Vagina (tissue), 2 donors: ENCODE results near the gene BAHCC1. TPM values are rescaled to one million over a fixed set of nuclear protein-coding genes. Genes with fewer than 3 reads are reported as not detected.
A peak's percentile ranks its signal among the peaks of the same experiment; 100 is the strongest.
"Not testable (repeated sequence)": the region's sequence is repeated elsewhere in the genome, so short reads cannot be mapped to it uniquely, and the experiment has no call there.

Experiments
- DNase-seq, 2 donors: peaks; one replicate each; pipeline ENCODE4 v3.0.0-alpha.2; 2017; ENCODE audit errors: extremely low spot score in 2 of 2
- H3K27ac ChIP-seq: fragments of 200-600 bp; sonication (generic); one replicate; pipeline ENCODE4 v1.5.1; 2019
- H3K27me3 ChIP-seq: fragments of 200-600 bp; sonication (generic); one replicate; pipeline ENCODE4 v1.5.1; 2019
- H3K36me3 ChIP-seq, 2 donors: fragments of 200-600 bp; sonication (generic); one replicate each; pipeline ENCODE4 v1.5.1; 2017 to 2019
- H3K4me1 ChIP-seq: fragments of 200-600 bp; sonication (generic); one replicate; pipeline ENCODE4 v1.5.1; 2019
- H3K4me3 ChIP-seq, 2 donors: fragments of 200-600 bp; sonication (generic); 1 replicate in 1 of 2; 2 replicates in 1 of 2; pipeline ENCODE4 v1.5.1; 2016 to 2019
- H3K9me3 ChIP-seq: fragments of 200-600 bp; sonication (generic); one replicate; pipeline ENCODE4 v1.5.1; 2019
- CTCF ChIP-seq, 3 experiments: fragments of 450-650 bp in 2 of 3; fragments of 200-600 bp in 1 of 3; sonication (generic) in 1 of 3; IDR thresholded peaks; one replicate each; pipeline ENCODE4 v1.5.1; 2017 to 2019; ENCODE audit warnings: antibody characterized with exemption in 3 of 3, mild to moderate bottlenecking in 2 of 3, moderate library complexity in 2 of 3
- POLR2A ChIP-seq, 2 donors: fragments of 450-650 bp; IDR thresholded peaks; one replicate each; pipeline ENCODE4 v1.6.1; 2017; ENCODE audit warnings: antibody characterized with exemption in 2 of 2, mild to moderate bottlenecking in 2 of 2, moderate library complexity in 2 of 2
- POLR2AphosphoS5 ChIP-seq, 2 donors: sonication (generic); formaldehyde crosslinking; IDR thresholded peaks; one replicate each; pipeline ENCODE4 v1.9.0; 2017; ENCODE audit warnings: antibody characterized with exemption in 2 of 2, mild to moderate bottlenecking in 2 of 2, low read depth in 1 of 2; ENCODE audit not compliant: insufficient read depth in 1 of 2
- intact Hi-C: fragments of 100-400 bp; cut with DNase I; formaldehyde crosslinking; loops from one replicate; pipeline ENCODE4 v1.15.1; 2023
- total RNA-seq: library from RNA; depleted of rRNA; stranded (reverse); fragments of >200 nt; gene quantifications from one replicate; pipeline ENCODE4 v1.2.3, GENCODE V29; 2016

The BAHCC1 gene
- total RNA-seq, 1 donor from 2014 or later, result 9.1 TPM

- peak overlapping the region in 1 of 2 donors; percentile 38 for H3K4me3 ChIP-seq
- DNase-seq, result no peak
- no peaks in the 10 kb centered on the region for H3K27me3 ChIP-seq
- TF ChIP-seq CTCF (IDR thresholded peaks at IDR 0.05) (no peak), POLR2AphosphoS5 (IDR thresholded peaks at IDR 0.05; ENCODE audit: insufficient read depth in 1 of 2, low read depth in 1 of 2) (no peak), POLR2A (IDR thresholded peaks at IDR 0.05) (no peak)
- intact Hi-C loops, result loop anchor here (2.0 kb wide), 1 partner anchor 19 kb away; no protein-coding TSS in a partner anchor
- H3K27ac ChIP-seq, result peak overlapping the region; percentile 79
- H3K4me1 ChIP-seq, result peaks cover 71% of the 10 kb centered on the region
- H3K9me3 ChIP-seq, result no peaks in the 10 kb centered on the region
- no peaks in the 10 kb centered on the region for H3K36me3 ChIP-seq
Observed at GRCh38 chr17:81423698-81424071, 28.4 kb downstream of the BAHCC1 start.

DNA sequence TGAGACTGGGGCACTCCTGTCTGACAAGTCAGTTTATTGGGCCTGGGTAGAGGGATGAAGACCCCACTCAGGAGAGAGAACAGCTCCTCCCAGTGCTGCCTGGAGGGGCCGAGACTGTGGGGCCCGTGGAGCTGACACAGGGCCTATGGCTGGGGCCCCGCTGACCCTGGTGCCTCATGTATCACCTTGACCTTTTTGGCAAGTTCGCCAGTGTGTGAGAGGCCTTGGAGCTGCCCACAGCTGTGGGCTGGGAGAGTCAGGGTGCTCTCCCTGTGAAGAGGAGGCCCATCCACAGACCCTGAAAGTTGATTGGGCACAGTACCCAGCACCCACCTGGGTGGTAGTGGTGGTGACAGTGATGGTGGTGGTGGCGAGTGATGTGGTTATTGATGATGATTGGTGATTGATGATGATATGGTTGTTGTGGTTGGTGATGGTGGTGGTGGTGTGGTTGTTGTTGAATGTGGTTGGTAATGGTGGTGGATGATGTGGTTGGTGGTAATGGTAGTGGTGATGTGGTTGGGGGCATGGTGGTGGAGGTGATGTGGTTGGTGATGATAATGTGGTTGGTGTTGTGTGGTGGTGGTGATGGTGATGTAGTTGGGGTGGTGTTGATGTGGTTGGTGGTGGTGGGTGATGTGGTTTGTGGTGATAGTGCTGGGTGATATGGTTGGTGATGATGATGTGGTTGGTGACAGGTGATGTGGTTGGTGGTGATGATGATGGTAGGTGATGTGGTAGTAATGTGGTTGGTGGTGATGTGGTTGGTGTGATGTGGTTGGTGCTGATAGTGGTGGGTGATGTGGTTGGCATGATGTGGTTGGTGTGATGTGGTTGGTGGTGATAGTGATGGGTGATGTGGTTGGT, 29.1 kb downstream of the BAHCC1 start:
- no peak for TF ChIP-seq CTCF (IDR thresholded peaks at IDR 0.05)
- no peak for TF ChIP-seq POLR2AphosphoS5 (IDR thresholded peaks at IDR 0.05; ENCODE audit: insufficient read depth in 1 of 2, low read depth in 1 of 2)
- no peak for TF ChIP-seq POLR2A (IDR thresholded peaks at IDR 0.05)
- Histone ChIP-seq H3K9me3 (no peaks in the 10 kb centered on the region), H3K4me3 (no peak overlapping the region), H3K27ac (no peak overlapping the region), H3K36me3 (no peaks in the 10 kb centered on the region), H3K4me1 (peaks cover 71% of the 10 kb centered on the region), H3K27me3 (no peaks in the 10 kb centered on the region)
- no peak for DNase-seq
- intact Hi-C loops, result no loop called here

- H3K9me3 ChIP-seq, H3K27me3 ChIP-seq, H3K4me3 ChIP-seq, intact Hi-C loops, H3K27ac ChIP-seq, H3K36me3 ChIP-seq, DNase-seq: not testable (repeated sequence)
- H3K4me1 ChIP-seq, result peaks cover 71% of the 10 kb centered on the region
Observed at GRCh38 chr17:81425041-81425440, 29.8 kb downstream of the BAHCC1 start.

DNA sequence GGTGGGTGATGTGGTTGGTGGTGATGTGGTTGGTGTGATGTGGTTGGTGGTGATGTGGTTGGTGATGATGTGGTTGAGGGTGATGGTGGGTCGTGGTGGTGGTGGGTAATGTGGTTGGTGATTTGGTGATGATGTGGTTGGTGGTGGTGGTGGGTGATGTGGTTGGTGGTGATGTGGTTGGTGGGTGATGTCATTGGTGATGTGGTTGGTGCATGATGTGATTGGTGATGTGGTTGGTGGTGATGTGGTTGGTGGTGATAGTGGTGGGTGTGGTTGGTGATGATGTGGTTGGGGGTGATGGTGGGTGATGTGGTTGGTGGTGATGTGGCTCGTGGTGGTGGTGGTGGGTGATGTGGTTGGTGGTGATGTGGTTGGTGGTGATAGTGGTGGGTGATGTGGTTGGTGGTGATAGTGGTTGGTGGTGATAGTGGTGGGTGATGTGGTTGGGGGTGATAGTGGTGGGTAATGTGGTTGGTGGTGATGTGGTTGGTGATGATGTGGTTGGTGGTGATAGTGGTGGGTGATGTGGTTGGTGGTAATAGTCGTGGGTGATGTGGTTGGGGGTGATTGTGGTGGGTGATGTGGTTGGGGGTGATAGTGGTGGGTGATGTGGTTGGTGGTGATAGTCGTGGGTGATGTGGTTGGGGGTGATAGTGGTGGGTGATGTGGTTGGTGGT, 30.6 kb downstream of the BAHCC1 start:
- DNase-seq, H3K27me3 ChIP-seq, H3K4me3 ChIP-seq, H3K9me3 ChIP-seq, H3K27ac ChIP-seq, intact Hi-C loops, H3K36me3 ChIP-seq: not testable (repeated sequence)
- peaks cover 68% of the 10 kb centered on the region for H3K4me1 ChIP-seq

DNA sequence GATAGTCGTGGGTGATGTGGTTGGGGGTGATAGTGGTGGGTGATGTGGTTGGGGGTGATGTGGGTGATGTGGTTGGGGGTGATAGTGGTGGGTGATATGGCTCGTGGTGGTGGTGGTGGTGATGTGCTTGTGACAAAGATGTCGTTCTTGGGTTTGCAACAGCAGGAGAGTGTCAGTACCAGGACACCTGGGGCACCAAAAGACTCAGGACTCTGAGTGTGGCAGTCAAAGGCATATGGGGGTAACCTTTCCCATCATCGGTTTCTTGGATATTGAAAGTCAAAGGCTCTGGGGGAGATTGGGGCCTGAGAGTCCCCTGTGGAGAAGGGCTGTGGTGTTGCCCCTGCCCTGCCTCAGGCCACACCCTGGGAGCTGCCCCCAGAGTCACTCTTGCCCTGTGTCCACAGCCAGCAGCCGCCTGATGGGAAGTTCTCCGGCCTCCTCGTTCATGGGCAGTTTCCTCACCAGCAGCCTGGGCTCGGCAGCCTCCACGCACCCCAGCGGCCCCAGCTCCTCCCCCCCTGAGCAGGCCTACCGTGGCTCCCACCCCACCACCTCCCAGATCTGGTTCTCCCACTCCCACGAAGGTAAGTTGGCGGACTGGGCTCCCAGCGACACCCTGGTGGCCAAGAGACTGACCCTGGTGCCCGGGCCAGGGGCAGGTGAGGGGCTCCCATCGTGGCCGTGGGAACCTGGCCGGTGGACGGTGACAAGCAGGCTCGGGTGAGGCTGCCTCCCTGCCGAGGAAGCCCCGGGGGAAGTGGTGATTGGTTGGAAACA, 31.3 kb downstream of the BAHCC1 start:
- Histone ChIP-seq H3K27ac (no peak overlapping the region), H3K27me3 (no peaks in the 10 kb centered on the region), H3K9me3 (no peaks in the 10 kb centered on the region), H3K4me3 (no peak overlapping the region), H3K36me3 (no peaks in the 10 kb centered on the region), H3K4me1 (peaks cover 61% of the 10 kb centered on the region)
- no peak for TF ChIP-seq POLR2A (IDR thresholded peaks at IDR 0.05)
- TF ChIP-seq POLR2AphosphoS5 (IDR thresholded peaks at IDR 0.05; ENCODE audit: insufficient read depth in 1 of 2, low read depth in 1 of 2), result no peak
- TF ChIP-seq CTCF (IDR thresholded peaks at IDR 0.05), result no peak
- DNase-seq, result no peak
- intact Hi-C loops, result no loop called here
